OCI-LY1 (cell line): Measurements from ENCODE around the gene PRTG.

Source experiments
- H2AFZ ChIP-seq: fragments of 200-600 bp; sonication (generic), shearing (Covaris generic); 2 replicates; pipeline ENCODE4 v1.6.0; 2014; ENCODE audit warnings: antibody characterized with exemption, mild to moderate bottlenecking, low read length
- H3F3A ChIP-seq: fragments of 200-600 bp; sonication (generic), shearing (Covaris generic); 2 replicates; pipeline ENCODE4 v1.6.0; 2014; ENCODE audit warnings: mild to moderate bottlenecking, antibody characterized with exemption, low read length, moderate library complexity; ENCODE audit not compliant: insufficient read depth
- H3K27ac ChIP-seq: fragments of 200-600 bp; sonication (generic); 2 replicates; pipeline ENCODE4 v1.5.1; 2014; ENCODE audit warnings: low read length, mixed run types, mild to moderate bottlenecking, low read depth; ENCODE audit not compliant: poor library complexity, severe bottlenecking
- H3K27me3 ChIP-seq: fragments of 200-600 bp; sonication (generic); 2 replicates; pipeline ENCODE4 v1.6.0; 2014; ENCODE audit warnings: antibody characterized with exemption, mild to moderate bottlenecking, low read length, moderate library complexity; ENCODE audit not compliant: insufficient read depth
- H3K36me3 ChIP-seq: fragments of 200-600 bp; sonication (generic); 2 replicates; pipeline ENCODE4 v1.6.1; 2014; ENCODE audit warnings: mild to moderate bottlenecking, antibody characterized with exemption, low read length, moderate library complexity, mixed read lengths; ENCODE audit not compliant: insufficient read depth
- H3K4me1 ChIP-seq: fragments of 200-600 bp; sonication (generic); 2 replicates; pipeline ENCODE4 v1.5.1; 2014; ENCODE audit warnings: mild to moderate bottlenecking, low read length, moderate library complexity; ENCODE audit not compliant: insufficient read depth, severe bottlenecking
- H3K4me2 ChIP-seq: fragments of 200-600 bp; sonication (generic), shearing (Covaris generic); 2 replicates; pipeline ENCODE4 v1.6.1; 2014; ENCODE audit warnings: low read length
- H3K4me3 ChIP-seq: fragments of 200-600 bp; sonication (generic); 2 replicates; pipeline ENCODE4 v1.5.1; 2014; ENCODE audit warnings: low read length, low read depth, mild to moderate bottlenecking, mixed read lengths; ENCODE audit not compliant: poor library complexity, severe bottlenecking
- H3K79me2 ChIP-seq: fragments of 200-600 bp; shearing (Covaris generic); 2 replicates; pipeline ENCODE4 v1.6.1; 2016; ENCODE audit warnings: mixed run types, low read length, mixed read lengths; ENCODE audit not compliant: insufficient read depth
- H3K9ac ChIP-seq: fragments of 200-600 bp; sonication (generic), shearing (Covaris generic); 2 replicates; pipeline ENCODE4 v1.6.1; 2014; ENCODE audit warnings: mild to moderate bottlenecking, low read length, mixed read lengths
- H3K9me2 ChIP-seq: fragments of 200-600 bp; sonication (generic), shearing (Covaris generic); 2 replicates; pipeline ENCODE4 v1.6.1; 2014; ENCODE audit warnings: low read depth, mild to moderate bottlenecking, low read length, mixed read lengths
- H3K9me3 ChIP-seq: fragments of 200-600 bp; shearing (Covaris generic); 2 replicates; pipeline ENCODE4 v1.6.1; 2014; ENCODE audit warnings: low read length, mixed read lengths
- H4K20me1 ChIP-seq: fragments of 200-600 bp; sonication (generic), shearing (Covaris generic); 2 replicates; pipeline ENCODE4 v1.6.0; 2016; ENCODE audit warnings: mild to moderate bottlenecking, low read length; ENCODE audit not compliant: insufficient read depth
- CTCF ChIP-seq: fragments of 200-600 bp; sonication (generic), shearing (Covaris generic); IDR thresholded peaks from 2 replicates; pipeline ENCODE4 v1.5.1; 2017; ENCODE audit warnings: mild to moderate bottlenecking, antibody characterized with exemption, low read length, moderate library complexity, mixed read lengths
- EZH2 ChIP-seq: fragments of 200-600 bp; sonication (generic), shearing (Covaris generic); IDR thresholded peaks from 2 replicates; pipeline ENCODE4 v1.8.0; 2017; ENCODE audit warnings: borderline replicate concordance, mixed run types, mild to moderate bottlenecking, antibody characterized with exemption, low read length, moderate library complexity, mixed read lengths

PRTG gene

GRCh38 chr15:55683376-55683775 lies 59.6 kb downstream of the PRTG start:
- Histone ChIP-seq H3K27me3 (no peaks in the 10 kb centered on the region), H3K27ac (no peak overlapping the region), H3K4me3 (no peak overlapping the region), H3K36me3 (no peaks in the 10 kb centered on the region; the same call in 1 of the 2 replicates), H3K9ac (no peak overlapping the region), H3K79me2 (no peaks in the 10 kb centered on the region), H4K20me1 (no peaks in the 10 kb centered on the region), H3K4me1 (peaks cover 11% of the 10 kb centered on the region), H3K9me3 (no peaks in the 10 kb centered on the region), H3K4me2 (no peak overlapping the region), H3F3A (no peaks in the 10 kb centered on the region), H2AFZ (no peak overlapping the region), H3K9me2 (no peaks in the 10 kb centered on the region)
- TF ChIP-seq CTCF = no peak
- no peak for TF ChIP-seq EZH2

- Histone ChIP-seq H3K27ac (no peak overlapping the region), H3K27me3 (no peaks in the 10 kb centered on the region)
- TF ChIP-seq CTCF (no peak), EZH2 (no peak)
These were observed 61.3 kb downstream of the PRTG start for GRCh38 chr15:55681631-55682030.

GRCh38 chr15:55676507-55676906 lies 66.4 kb downstream of the PRTG start:
- Histone ChIP-seq H3F3A (no peaks in the 10 kb centered on the region), H3K4me2 (no peak overlapping the region), H3K79me2 (no peaks in the 10 kb centered on the region), H3K4me3 (no peak overlapping the region), H2AFZ (no peak overlapping the region), H3K9me3 (no peaks in the 10 kb centered on the region), H3K27ac (no peak overlapping the region), H3K36me3 (no peaks in the 10 kb centered on the region), H3K27me3 (no peaks in the 10 kb centered on the region), H3K4me1 (no peaks in the 10 kb centered on the region), H3K9ac (no peak overlapping the region), H3K9me2 (no peaks in the 10 kb centered on the region), H4K20me1 (no peaks in the 10 kb centered on the region)
- TF ChIP-seq CTCF = no peak
- TF ChIP-seq EZH2 = no peak

More at GRCh38 chr15:55681631-55682030, 61.3 kb downstream of the PRTG start:
- Histone ChIP-seq H3K9me3 (no peaks in the 10 kb centered on the region), H3K9me2 (no peaks in the 10 kb centered on the region), H3F3A (no peaks in the 10 kb centered on the region), H3K4me3 (no peak overlapping the region), H3K9ac (no peak overlapping the region), H3K4me2 (no peak overlapping the region), H4K20me1 (no peaks in the 10 kb centered on the region), H2AFZ (peak overlapping the region; percentile 76; the same call in 1 of the 2 replicates), H3K4me1 (peaks cover 5% of the 10 kb centered on the region), H3K36me3 (no peaks in the 10 kb centered on the region; the same call in 1 of the 2 replicates), H3K79me2 (no peaks in the 10 kb centered on the region)
